ENCODE measurements around the gene CBFB. TPM values are rescaled to one million over a fixed set of nuclear protein-coding genes. Genes with fewer than 3 reads are reported as not detected.
A peak's percentile ranks its signal among the peaks of the same experiment; 100 is the strongest.

The CBFB gene
- total and polyA plus RNA-seq, 2 of the 13 experiments (the other 11 are each of a cell fraction or from before 2014, with no cell fraction given): 22.1 to 70.8 TPM

DNA sequence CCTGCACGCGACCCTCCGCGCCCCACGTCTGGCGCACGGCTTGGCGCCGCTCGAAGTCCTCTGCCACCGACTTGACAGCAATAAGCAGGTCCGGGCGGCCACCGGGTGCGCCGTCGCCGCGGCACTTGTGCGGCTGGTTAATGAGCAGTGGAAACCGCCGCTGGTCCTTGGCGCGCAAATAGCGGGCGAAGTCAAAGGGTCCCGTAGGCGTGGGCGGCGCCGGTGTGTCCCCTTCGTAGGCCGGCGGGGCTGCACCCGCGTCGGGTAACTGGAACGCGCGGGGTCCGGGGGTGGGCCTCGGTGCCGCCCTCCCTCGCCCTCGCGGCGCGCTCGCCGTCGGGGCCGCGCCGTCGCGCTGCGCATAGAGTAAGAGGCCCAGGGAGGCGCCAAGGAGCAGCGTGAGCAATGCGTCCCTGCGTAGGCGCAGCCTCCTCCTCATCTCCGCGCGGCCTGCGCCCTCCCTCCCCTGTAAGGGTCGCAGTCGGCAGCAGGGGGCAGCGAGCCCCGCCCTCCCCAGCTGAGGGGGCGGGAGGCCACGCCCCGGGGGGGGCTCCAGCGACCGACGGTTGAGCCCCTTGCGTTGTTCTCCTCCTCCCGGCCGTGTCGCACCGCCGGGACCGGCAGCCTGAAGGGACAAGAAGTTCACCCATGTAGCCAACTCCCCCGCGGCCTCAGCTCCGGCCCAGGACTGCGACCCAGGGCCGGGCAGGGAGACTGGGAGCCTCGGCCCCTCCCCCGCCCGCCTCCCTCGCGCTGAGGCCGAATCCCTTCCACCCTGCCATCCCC, 121.3 kb downstream of the CBFB start (continued):
- no peak for TF ChIP-seq RBAK (CRISPR knock-in tag; IDR thresholded peaks at IDR 0.05)
- TF ChIP-seq ZNF292 (CRISPR knock-in tag; IDR thresholded peaks at IDR 0.05; ENCODE audit: borderline replicate concordance, low read depth): no peak
- TF ChIP-seq, protein P1, sequence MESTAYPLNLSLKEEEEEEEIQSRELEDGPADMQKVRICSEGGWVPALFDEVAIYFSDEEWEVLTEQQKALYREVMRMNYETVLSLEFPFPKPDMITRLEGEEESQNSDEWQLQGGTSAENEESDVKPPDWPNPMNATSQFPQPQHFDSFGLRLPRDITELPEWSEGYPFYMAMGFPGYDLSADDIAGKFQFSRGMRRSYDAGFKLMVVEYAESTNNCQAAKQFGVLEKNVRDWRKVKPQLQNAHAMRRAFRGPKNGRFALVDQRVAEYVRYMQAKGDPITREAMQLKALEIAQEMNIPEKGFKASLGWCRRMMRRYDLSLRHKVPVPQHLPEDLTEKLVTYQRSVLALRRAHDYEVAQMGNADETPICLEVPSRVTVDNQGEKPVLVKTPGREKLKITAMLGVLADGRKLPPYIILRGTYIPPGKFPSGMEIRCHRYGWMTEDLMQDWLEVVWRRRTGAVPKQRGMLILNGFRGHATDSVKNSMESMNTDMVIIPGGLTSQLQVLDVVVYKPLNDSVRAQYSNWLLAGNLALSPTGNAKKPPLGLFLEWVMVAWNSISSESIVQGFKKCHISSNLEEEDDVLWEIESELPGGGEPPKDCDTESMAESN (CRISPR knock-in tag; conservative IDR thresholded peaks at IDR 0.05): no peak
- peak; percentile 22; the same call in 1 of the 2 replicates for TF ChIP-seq KDM5B (CRISPR knock-in tag; IDR thresholded peaks at IDR 0.05; ENCODE audit: borderline replicate concordance)
- TF ChIP-seq NR0B2 (CRISPR knock-in tag; IDR thresholded peaks at IDR 0.05): 0 out of 2 replicates have a peak, but pooled peaks have one; percentile 10
- TF ChIP-seq ZNF432 (CRISPR knock-in tag; IDR thresholded peaks at IDR 0.05; ENCODE audit: borderline replicate concordance): no peak
- no peak for TF ChIP-seq ZNF781 (CRISPR knock-in tag; IDR thresholded peaks at IDR 0.05; ENCODE audit: borderline replicate concordance, not compliant biosample characterization)
- TF ChIP-seq ZFX (CRISPR knock-in tag; IDR thresholded peaks at IDR 0.05; ENCODE audit: low read depth): no peak
- TF ChIP-seq RARA (CRISPR knock-in tag; IDR thresholded peaks at IDR 0.05): no peak
- TF ChIP-seq ZBTB20 (CRISPR knock-in tag; IDR thresholded peaks at IDR 0.05; ENCODE audit: borderline replicate concordance, low read depth): no peak
- no peak for TF ChIP-seq REXO4 (CRISPR knock-in tag; IDR thresholded peaks at IDR 0.05; ENCODE audit: borderline replicate concordance)
- TF ChIP-seq ZNF235 (CRISPR knock-in tag; IDR thresholded peaks at IDR 0.05; ENCODE audit: borderline replicate concordance): 0 out of 2 replicates have a peak, but pooled peaks have one; percentile 38
- TF ChIP-seq ZBTB42 (CRISPR knock-in tag; IDR thresholded peaks at IDR 0.05): no peak
- TF ChIP-seq AKAP8 (CRISPR knock-in tag; IDR thresholded peaks at IDR 0.05): no peak; the same call in 1 of the 2 replicates
- TF ChIP-seq MTA3 (CRISPR knock-in tag; IDR thresholded peaks at IDR 0.05): no peak
- TF ChIP-seq ATF5 (CRISPR knock-in tag; IDR thresholded peaks at IDR 0.05; ENCODE audit: low read depth): no peak
- TF ChIP-seq HCFC1 (IDR thresholded peaks at IDR 0.05; ENCODE audit: low read depth, low read length): no peak
- TF ChIP-seq ZNF333 (CRISPR knock-in tag; IDR thresholded peaks at IDR 0.05; ENCODE audit: borderline replicate concordance): no peak
- TF ChIP-seq, protein P2, sequence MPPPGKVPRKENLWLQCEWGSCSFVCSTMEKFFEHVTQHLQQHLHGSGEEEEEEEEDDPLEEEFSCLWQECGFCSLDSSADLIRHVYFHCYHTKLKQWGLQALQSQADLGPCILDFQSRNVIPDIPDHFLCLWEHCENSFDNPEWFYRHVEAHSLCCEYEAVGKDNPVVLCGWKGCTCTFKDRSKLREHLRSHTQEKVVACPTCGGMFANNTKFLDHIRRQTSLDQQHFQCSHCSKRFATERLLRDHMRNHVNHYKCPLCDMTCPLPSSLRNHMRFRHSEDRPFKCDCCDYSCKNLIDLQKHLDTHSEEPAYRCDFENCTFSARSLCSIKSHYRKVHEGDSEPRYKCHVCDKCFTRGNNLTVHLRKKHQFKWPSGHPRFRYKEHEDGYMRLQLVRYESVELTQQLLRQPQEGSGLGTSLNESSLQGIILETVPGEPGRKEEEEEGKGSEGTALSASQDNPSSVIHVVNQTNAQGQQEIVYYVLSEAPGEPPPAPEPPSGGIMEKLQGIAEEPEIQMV (CRISPR knock-in tag; IDR thresholded peaks at IDR 0.05; ENCODE audit: low read depth): no peak
- TF ChIP-seq RNF2 (conservative IDR thresholded peaks at IDR 0.05; ENCODE audit: low read depth): no peak
- TF ChIP-seq, protein P3, sequence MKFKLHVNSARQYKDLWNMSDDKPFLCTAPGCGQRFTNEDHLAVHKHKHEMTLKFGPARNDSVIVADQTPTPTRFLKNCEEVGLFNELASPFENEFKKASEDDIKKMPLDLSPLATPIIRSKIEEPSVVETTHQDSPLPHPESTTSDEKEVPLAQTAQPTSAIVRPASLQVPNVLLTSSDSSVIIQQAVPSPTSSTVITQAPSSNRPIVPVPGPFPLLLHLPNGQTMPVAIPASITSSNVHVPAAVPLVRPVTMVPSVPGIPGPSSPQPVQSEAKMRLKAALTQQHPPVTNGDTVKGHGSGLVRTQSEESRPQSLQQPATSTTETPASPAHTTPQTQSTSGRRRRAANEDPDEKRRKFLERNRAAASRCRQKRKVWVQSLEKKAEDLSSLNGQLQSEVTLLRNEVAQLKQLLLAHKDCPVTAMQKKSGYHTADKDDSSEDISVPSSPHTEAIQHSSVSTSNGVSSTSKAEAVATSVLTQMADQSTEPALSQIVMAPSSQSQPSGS (CRISPR knock-in tag; IDR thresholded peaks at IDR 0.05): no peak
- no peak for TF ChIP-seq ZNF282 (IDR thresholded peaks at IDR 0.05; ENCODE audit: partially characterized antibody)
- no peak for TF ChIP-seq MXD4 (CRISPR knock-in tag; IDR thresholded peaks at IDR 0.05)
- TF ChIP-seq GPN1 (CRISPR knock-in tag; IDR thresholded peaks at IDR 0.05; ENCODE audit: borderline replicate concordance): no peak
